Endothelial cell of umbilical vein (primary cell): ENCODE results near the gene RCAN1. TPM values are rescaled to one million over a fixed set of nuclear protein-coding genes. Genes with fewer than 3 reads are reported as not detected.

Source experiments
- BruUV-seq: library from RNA; stranded (reverse); fragments of 400-500 nt; replicated peaks from 2 replicates; lab custom pipeline; 2021; lab: Mats Ljungman, UMichigan
- CTCF ChIA-PET: fragments of 300-600, 350-600 bp; sonication (Branson Sonifier 250); formaldehyde crosslinking; loops from one replicate; lab custom pipeline; 2021; ENCODE audit warnings: antibody characterized with exemption, inconsistent platforms; lab: Charles Lee
- POLR2A ChIA-PET: fragments of 300-600, 350-600 bp; sonication (Branson Sonifier 250); formaldehyde crosslinking; loops from one replicate; lab custom pipeline; 2021; ENCODE audit warnings: antibody characterized with exemption, inconsistent platforms; lab: Charles Lee
- DNase-seq: peaks from one replicate; pipeline ENCODE4 v3.0.0-alpha.2; 2011; ENCODE audit warnings: low read depth, low spot score
- FAIRE-seq: peaks from 2 replicates; lab custom pipeline; 2011; peaks lifted over from hg19 to GRCh38; lab: Jason Lieb, UNC
- H2AFZ ChIP-seq: 2 replicates; pipeline ENCODE4 v1.6.0; 2012; ENCODE audit warnings: low read depth, low read length, control low read depth, inconsistent platforms
- H3K27ac ChIP-seq: 2 replicates; pipeline ENCODE4 v1.5.1; 2011; ENCODE audit warnings: low read depth, mild to moderate bottlenecking, control low read depth, low read length, moderate library complexity; ENCODE audit not compliant: insufficient read depth
- H3K27me3 ChIP-seq, 2 experiments: 2 replicates each; pipeline versions ENCODE4 v1.6.0 to v1.6.1; 2011; ENCODE audit warnings: low read length in 2 of 2, mixed read lengths in 1 of 2; ENCODE audit not compliant: control insufficient read depth in 2 of 2, insufficient read depth in 2 of 2
- H3K36me3 ChIP-seq, 2 experiments: 2 replicates in 1 of 2; 3 replicates in 1 of 2; pipeline ENCODE4 v1.5.1; 2011; ENCODE audit warnings: low read length in 2 of 2, mild to moderate bottlenecking in 1 of 2, moderate library complexity in 1 of 2; ENCODE audit not compliant: control insufficient read depth in 2 of 2, insufficient read depth in 2 of 2; ENCODE audit errors: extremely low read depth in 1 of 2
- H3K4me1 ChIP-seq: 3 replicates; pipeline ENCODE4 v1.5.1; 2011; ENCODE audit warnings: mild to moderate bottlenecking, low read length; ENCODE audit not compliant: control insufficient read depth, insufficient read depth; ENCODE audit errors: extremely low read depth
- H3K4me2 ChIP-seq: 2 replicates; pipeline ENCODE4 v1.6.1; 2011; ENCODE audit warnings: low read length, control low read depth, mixed read lengths; ENCODE audit not compliant: insufficient read depth
- H3K4me3 ChIP-seq, 3 experiments: fragments of 200-600 bp in 1 of 3; sonication (generic), shearing (Covaris generic) in 1 of 3; replicated peaks in 1 of 3; 2 replicates each; pipeline ENCODE4 v1.5.1; 2011 to 2016; ENCODE audit warnings: control low read depth in 3 of 3, low read length in 3 of 3, mild to moderate bottlenecking in 2 of 3, inconsistent platforms in 1 of 3, low read depth in 1 of 3, moderate library complexity in 1 of 3; ENCODE audit not compliant: insufficient read depth in 1 of 3
- H3K79me2 ChIP-seq: 2 replicates; pipeline ENCODE4 v1.6.0; 2012; ENCODE audit warnings: low read length, inconsistent platforms; ENCODE audit not compliant: control insufficient read depth, insufficient read depth
- H3K9ac ChIP-seq: replicated peaks from 2 replicates; pipeline ENCODE3; 2011; ENCODE audit warnings: low read length, control low read depth; ENCODE audit not compliant: insufficient read depth; ENCODE audit errors: extremely low read depth
- H3K9me1 ChIP-seq: replicated peaks from 3 replicates; pipeline ENCODE4 v1.6.0; 2011; ENCODE audit warnings: mild to moderate bottlenecking, low read length; ENCODE audit not compliant: control insufficient read depth, insufficient read depth; ENCODE audit errors: extremely low read depth
- H3K9me3 ChIP-seq: replicated peaks from 2 replicates; pipeline ENCODE4 v1.5.1; 2012; ENCODE audit warnings: low read length, inconsistent platforms; ENCODE audit not compliant: control insufficient read depth, insufficient read depth
- H4K20me1 ChIP-seq: replicated peaks from 2 replicates; pipeline ENCODE3; 2011; ENCODE audit warnings: mild to moderate bottlenecking, low read length; ENCODE audit not compliant: control insufficient read depth, insufficient read depth; ENCODE audit errors: extremely low read depth
- CTCF ChIP-seq, 2 donors: IDR thresholded peaks; 1 replicate in 1 of 2; 2 replicates in 1 of 2; pipeline ENCODE4 v1.5.1; 2011; ENCODE audit warnings: low read length in 2 of 2, mild to moderate bottlenecking in 2 of 2, moderate library complexity in 2 of 2, control low read depth in 1 of 2, inconsistent platforms in 1 of 2, low read depth in 1 of 2; ENCODE audit not compliant: insufficient read depth in 1 of 2; ENCODE audit errors: extremely low read depth in 1 of 2
- EZH2 ChIP-seq: IDR thresholded peaks from 2 replicates; pipeline ENCODE4 v1.6.1; 2012; ENCODE audit warnings: borderline replicate concordance, low read depth, mild to moderate bottlenecking, moderate library complexity, low read length, inconsistent platforms; ENCODE audit not compliant: severe bottlenecking
- FOS ChIP-seq: IDR thresholded peaks from 2 replicates; pipeline ENCODE4 v1.6.1; 2011; ENCODE audit warnings: mild to moderate bottlenecking, low read length, moderate library complexity, borderline replicate concordance; ENCODE audit not compliant: insufficient read depth
- GATA2 ChIP-seq: IDR thresholded peaks from 2 replicates; pipeline ENCODE4 v1.7.0; 2011; ENCODE audit warnings: low read depth, mild to moderate bottlenecking, moderate library complexity, mixed read lengths, low read length; ENCODE audit not compliant: insufficient read length, insufficient read depth
- JUN ChIP-seq: IDR thresholded peaks from 2 replicates; pipeline ENCODE4 v1.6.1; 2011; ENCODE audit warnings: borderline replicate concordance, low read depth; ENCODE audit not compliant: insufficient read length, insufficient read depth
- MYC ChIP-seq: IDR thresholded peaks from one replicate; pipeline ENCODE4 v1.6.1; 2011; ENCODE audit warnings: mild to moderate bottlenecking, low read depth, low read length
- POLR2A ChIP-seq: IDR thresholded peaks from 2 replicates; pipeline ENCODE4 v1.6.1; 2012; ENCODE audit warnings: low read depth, mild to moderate bottlenecking, control low read depth, low read length
- POLR2AphosphoS5 ChIP-seq: IDR thresholded peaks from 2 replicates; pipeline ENCODE4 v1.6.1; 2012; ENCODE audit warnings: low read depth, mild to moderate bottlenecking, control low read depth, low read length, moderate library complexity; ENCODE audit not compliant: insufficient read depth
- dilution Hi-C: fragments of 300-500 bp; cut with MboI; formaldehyde crosslinking; loops from one replicate; pipeline ENCODE4 v1.15.0; 2019; ENCODE audit warnings: low sequenced_read_pairs; ENCODE audit not compliant: extremely low pct_ligation_motif_present
- intact Hi-C: fragments of 100-400 bp; cut with micrococcal nuclease; formaldehyde crosslinking; loops from one replicate; pipeline ENCODE4 v1.10.0; 2022
- polyA plus RNA-seq, 4 experiments: library from polyadenylated mRNA; depleted of rRNA in 3 of 4; stranded (reverse) in 3 of 4; unstranded in 1 of 4; fragments of >200 nt; gene quantifications; 2 replicates each; pipeline versions ENCODE4 v1.2.1 to v1.2.3, GENCODE V29; 2011 to 2012; ENCODE audit warnings: missing spikeins in 1 of 4
- total RNA-seq: library from RNA; stranded (reverse); gene quantifications from 2 replicates; pipeline ENCODE4 v1.2.3, GENCODE V29; 2021
- TF ChIP-seq, protein P1 (sequence below): IDR thresholded peaks from 2 replicates; pipeline ENCODE4 v1.6.1; 2011; ENCODE audit not compliant: insufficient read depth, insufficient read length

The RCAN1 gene
- total and polyA plus RNA-seq, 2 donors (not counting 3 experiments of a cell fraction or from before 2014, with no cell fraction given): 9.7 to 16.5 TPM

DNA sequence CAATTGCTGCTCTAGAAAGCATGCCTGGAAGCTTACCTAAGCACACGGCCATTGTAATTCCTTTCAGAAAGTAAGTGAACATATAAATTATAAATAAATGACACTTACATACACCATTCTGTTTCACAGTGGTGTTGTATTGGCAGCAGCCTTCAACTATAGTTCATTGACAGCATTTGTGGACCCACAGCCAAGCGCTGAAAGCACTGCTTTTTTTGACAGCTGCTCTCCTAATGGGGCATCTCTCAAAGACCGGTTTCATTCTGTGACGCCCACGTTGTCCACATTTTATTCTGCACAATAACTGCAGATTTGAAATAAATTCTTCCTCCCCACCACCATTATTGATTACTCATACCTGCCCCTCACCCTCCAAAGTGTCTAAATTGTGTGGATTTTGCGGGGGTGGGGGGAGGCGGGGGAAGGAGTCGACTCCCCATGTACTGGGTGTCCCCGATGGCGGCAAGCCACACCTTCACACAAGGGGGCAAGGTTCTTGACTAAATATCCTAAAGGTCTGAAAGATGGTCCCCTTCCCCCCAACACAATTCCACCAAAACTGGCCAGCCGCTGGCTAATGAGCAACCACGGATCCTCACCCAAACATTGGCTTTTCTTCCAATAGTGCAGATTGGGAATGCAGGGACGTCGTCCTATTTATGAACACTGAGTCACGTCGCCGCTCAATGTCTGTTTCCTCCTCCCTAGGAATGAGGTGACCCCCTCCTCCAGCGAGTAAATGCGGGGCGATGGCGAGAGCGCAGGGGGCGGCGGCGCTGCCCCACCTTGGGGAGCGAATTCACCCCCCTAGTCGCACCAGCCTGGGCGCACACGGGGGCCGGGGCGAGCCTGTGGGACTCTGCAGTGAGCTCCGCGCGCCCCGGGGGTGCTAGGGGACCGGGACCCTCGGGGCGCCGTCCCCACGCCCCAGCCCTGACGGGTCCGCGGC, 960 bp downstream of the RCAN1 start:
- TF ChIP-seq GATA2 (no peak), FOS (no peak), POLR2A (no peak), MYC (no peak), EZH2 (no peak), JUN (no peak), POLR2AphosphoS5 (no peak), CTCF (IDR thresholded peaks at IDR 0.05; ENCODE audit: extremely low read depth in 1 of 2, insufficient read depth in 1 of 2, low read depth in 1 of 2, low read length in 2 of 2) (no peak)
- TF ChIP-seq, protein P1, sequence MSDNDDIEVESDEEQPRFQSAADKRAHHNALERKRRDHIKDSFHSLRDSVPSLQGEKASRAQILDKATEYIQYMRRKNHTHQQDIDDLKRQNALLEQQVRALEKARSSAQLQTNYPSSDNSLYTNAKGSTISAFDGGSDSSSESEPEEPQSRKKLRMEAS: no peak
- Histone ChIP-seq H3K4me2 (peak overlapping the region; percentile 75), H4K20me1 (no peaks in the 10 kb centered on the region), H3K27me3 (peaks cover 0 to 7% of the 10 kb centered on the region in 2 experiments), H2AFZ (peak overlapping the region; percentile 99), H3K9me3 (no peaks in the 10 kb centered on the region), H3K79me2 (no peaks in the 10 kb centered on the region), H3K9ac (peak overlapping the region; percentile 58), H3K27ac (no peak overlapping the region), H3K36me3 (no peaks in the 10 kb centered on the region), H3K9me1 (no peaks in the 10 kb centered on the region), H3K4me1 (peaks cover 4% of the 10 kb centered on the region), H3K4me3 (peak overlapping the region; percentile 20 to 83 (median 69))
- peak; percentile 57 for FAIRE-seq
- ChIA-PET POLR2A (no interaction called here), CTCF (interaction anchor here (7.1 to 13.7 kb wide), 2 partner anchors 11 to 106 kb away, joined by 56 to 394 read pairs; partner anchors contain the start of gene KCNE1)
- peak; percentile 18 for DNase-seq
- intact Hi-C loops (no loop called here), dilution Hi-C loops (no loop called here)
- TSS peak; percentile 48 for BruUV-seq
